Caki2 (cell line): ENCODE measurements around the gene ACSS2. TPM values are rescaled to one million over a fixed set of nuclear protein-coding genes. Genes with fewer than 3 reads are reported as not detected.

Source experiments
- DNase-seq: peaks from one replicate; pipeline ENCODE4 v3.0.0-alpha.2; 2015; ENCODE audit warnings: low read depth
- in situ Hi-C: cut with HindIII; loops from 2 replicates; pipeline ENCODE4 v1.10.0; 2016; ENCODE audit warnings: low sequenced_read_pairs, low pct_unique_long_range_greater_than_20kb, mixed read lengths
- total RNA-seq: library from RNA; depleted of rRNA; stranded (reverse); fragments of >200 nt; shearing (Covaris generic); gene quantifications from 2 replicates; pipeline ENCODE4 v1.2.3, GENCODE V29; 2014; ENCODE audit warnings: low replicate concordance; rRNA removed

The ACSS2 gene
- total RNA-seq, result 37.2 and 66.3 TPM in 2 replicates

GRCh38 chr20:34876406-34877282 is at the start of gene ACSS2:
TSS of gene ACSS2 (plus strand) at chr20:34876612. CDS start at chr20:34876646, 34 bp downstream.
- in situ Hi-C loops, result no loop called here
- DNase-seq, result no peak

- DNase-seq, result no peak
- in situ Hi-C loops, result loop anchor here (25.0 kb wide), 1 partner anchor 358 kb away; no protein-coding TSS in a partner anchor
Observed at GRCh38 chr20:34829191-34829590, 47.2 kb upstream of the ACSS2 start.

- in situ Hi-C loops, result loop anchor here (25.0 kb wide), 1 partner anchor 355 kb away; no protein-coding TSS in a partner anchor
- DNase-seq, result no peak
Observed at GRCh38 chr20:34831936-34832335, 44.5 kb upstream of the ACSS2 start.

GRCh38 chr20:34834459-34834893 is 41.9 kb upstream of the ACSS2 start:
- in situ Hi-C loops, result loop anchor here (25.0 kb wide), 1 partner anchor 353 kb away; no protein-coding TSS in a partner anchor
- DNase-seq, result peak; percentile 48

- no peak for DNase-seq
- in situ Hi-C loops, result loop anchor here (25.0 kb wide), 1 partner anchor 345 kb away; no protein-coding TSS in a partner anchor
Observed at GRCh38 chr20:34842143-34842542, 34.3 kb upstream of the ACSS2 start.

- DNase-seq, result no peak
- in situ Hi-C loops, result loop anchor here (25.0 kb wide), 1 partner anchor 344 kb away; no protein-coding TSS in a partner anchor
Observed at GRCh38 chr20:34843421-34843820, 33.0 kb upstream of the ACSS2 start.

GRCh38 chr20:34848597-34848996 is 27.8 kb upstream of the ACSS2 start:
- in situ Hi-C loops, result loop anchor here (25.0 kb wide), 1 partner anchor 339 kb away; no protein-coding TSS in a partner anchor
- no peak for DNase-seq

- in situ Hi-C loops, result loop anchor here (25.0 kb wide), 1 partner anchor 338 kb away; no protein-coding TSS in a partner anchor
- DNase-seq, result no peak
Observed at GRCh38 chr20:34849778-34850177, 26.6 kb upstream of the ACSS2 start.

GRCh38 chr20:34850969-34851368 is 25.4 kb upstream of the ACSS2 start:
- no peak for DNase-seq
- in situ Hi-C loops, result no loop called here

- no peak for DNase-seq
- in situ Hi-C loops, result no loop called here
Observed at GRCh38 chr20:34852298-34852697, 24.1 kb upstream of the ACSS2 start.

GRCh38 chr20:34859367-34859766 is 17.0 kb upstream of the ACSS2 start:
- in situ Hi-C loops, result no loop called here
- DNase-seq, result no peak

GRCh38 chr20:34859826-34860545 is 16.4 kb upstream of the ACSS2 start:
- in situ Hi-C loops, result no loop called here
- no peak for DNase-seq

GRCh38 chr20:34861386-34862084 is 14.9 kb upstream of the ACSS2 start:
- in situ Hi-C loops, result no loop called here
- DNase-seq, result no peak

- no peak for DNase-seq
- in situ Hi-C loops, result no loop called here
Observed at GRCh38 chr20:34862724-34863123, 13.7 kb upstream of the ACSS2 start.

GRCh38 chr20:34863421-34863965 is 12.9 kb upstream of the ACSS2 start:
- in situ Hi-C loops, result no loop called here
- no peak for DNase-seq

GRCh38 chr20:34864216-34864615 is 12.2 kb upstream of the ACSS2 start:
- in situ Hi-C loops, result no loop called here
- no peak for DNase-seq

GRCh38 chr20:34871320-34871926 is 5.0 kb upstream of the ACSS2 start:
- in situ Hi-C loops, result no loop called here
- no peak for DNase-seq
